ENCODE results near the gene CHRNA10.
"Not testable (repeated sequence)": the region's sequence is repeated elsewhere in the genome, so short reads cannot be mapped to it uniquely, and the experiment has no call there.

CHRNA10 gene

GRCh38 chr11:3665336-3666022 lies 5.7 kb downstream of the CHRNA10 start:
- DNase-seq: no peak

GRCh38 chr11:3664032-3664630 lies 7.1 kb downstream of the CHRNA10 start:
- no peak for DNase-seq

- DNase-seq: no peak
These were observed 8.3 kb downstream of the CHRNA10 start for GRCh38 chr11:3662856-3663255.

- DNase-seq: no peak
These were observed 10.2 kb downstream of the CHRNA10 start for GRCh38 chr11:3660960-3661359.

- no peak for DNase-seq
These were observed 11.3 kb downstream of the CHRNA10 start for GRCh38 chr11:3659595-3660515.

GRCh38 chr11:3658252-3658651 lies 12.9 kb downstream of the CHRNA10 start:
- no peak for DNase-seq

GRCh38 chr11:3657331-3657730 lies 13.9 kb downstream of the CHRNA10 start:
- DNase-seq: not testable (repeated sequence)

- DNase-seq: no peak
These were observed 15.6 kb downstream of the CHRNA10 start for GRCh38 chr11:3655547-3655946.

GRCh38 chr11:3652514-3652913 lies 18.7 kb downstream of the CHRNA10 start:
- not testable (repeated sequence) for DNase-seq

GRCh38 chr11:3649374-3649773 lies 21.8 kb downstream of the CHRNA10 start:
- DNase-seq: not testable (repeated sequence)

GRCh38 chr11:3648843-3649242 lies 22.3 kb downstream of the CHRNA10 start:
- not testable (repeated sequence) for DNase-seq

- DNase-seq: no peak
These were observed 25.6 kb downstream of the CHRNA10 start for GRCh38 chr11:3645552-3645951.

GRCh38 chr11:3644817-3645235 lies 26.4 kb downstream of the CHRNA10 start, which contains the start of gene ART1:
TSS of gene ART1 (plus strand) at chr11:3645128. CDS start at chr11:3659214, 14,086 bp downstream.
- DNase-seq: no peak

- not testable (repeated sequence) for DNase-seq
These were observed 28.1 kb downstream of the CHRNA10 start for GRCh38 chr11:3643102-3643546.

GRCh38 chr11:3642071-3642951 lies 28.9 kb downstream of the CHRNA10 start:
- DNase-seq: peak; percentile 61

- no peak for DNase-seq
These were observed 29.5 kb downstream of the CHRNA10 start, which contains the start of gene ART5 for GRCh38 chr11:3641701-3642070. TSS of gene ART5 (minus strand) at chr11:3641992. CDS start at chr11:3641862, 130 bp downstream.

- no peak for DNase-seq
These were observed 30.0 kb downstream of the CHRNA10 start for GRCh38 chr11:3641191-3641590.

GRCh38 chr11:3639841-3640240 lies 31.3 kb downstream of the CHRNA10 start:
- no peak for DNase-seq

- DNase-seq: no peak
These were observed 32.7 kb downstream of the CHRNA10 start for GRCh38 chr11:3638513-3638912.

GRCh38 chr11:3637201-3637600 lies 34.0 kb downstream of the CHRNA10 start:
- no peak for DNase-seq

- no peak for DNase-seq
These were observed 35.4 kb downstream of the CHRNA10 start for GRCh38 chr11:3635641-3636375.

Measured in activated CD4-positive, alpha-beta T cell treated with anti-CD3 and anti-CD28 coated beads, Interleukin-10, Interleukin-2, amounts not matched to agents 100 ng/mL and 50 ng/mL, durations not matched to agents 16 hours and 8 hours (primary cell).